Measurements from ENCODE around the gene IL1RAPL2. TPM values are rescaled to one million over a fixed set of nuclear protein-coding genes. Genes with fewer than 3 reads are reported as not detected.

IL1RAPL2 gene
- total and polyA plus RNA-seq, 2 of the 4 experiments (the other 2 are of a cell fraction): 0.03 TPM; not detected in 1

GRCh38 chrX:105647749-105648148 is 1081.8 kb downstream of the IL1RAPL2 start:
- TF ChIP-seq CEBPB (IDR thresholded peaks at IDR 0.05; ENCODE audit: low read depth, low read length) (no peak), MAFK (IDR thresholded peaks at IDR 0.05; ENCODE audit: low read depth, low read length) (no peak), MAZ (IDR thresholded peaks at IDR 0.05; ENCODE audit: borderline replicate concordance, low read depth, low read length) (no peak), FOS (IDR thresholded peaks at IDR 0.05; ENCODE audit: low read depth, low read length) (no peak), SMC3 (IDR thresholded peaks at IDR 0.05; ENCODE audit: low read depth, low read length) (no peak), ELK1 (IDR thresholded peaks at IDR 0.05; ENCODE audit: borderline replicate concordance, low read depth, low read length) (no peak), CHD1 (IDR thresholded peaks at IDR 0.05; ENCODE audit: low read depth, low read length) (no peak), RCOR1 (IDR thresholded peaks at IDR 0.05; ENCODE audit: insufficient replicate concordance, low read length) (no peak), BHLHE40 (IDR thresholded peaks at IDR 0.05; ENCODE audit: low read depth, low read length) (no peak), NFE2L2 (IDR thresholded peaks at IDR 0.05; ENCODE audit: low read depth, low read length) (no peak), CTCF (conservative IDR thresholded peaks at IDR 0.05; ENCODE audit: low read depth, low read length) (no peak), POLR2A (IDR thresholded peaks at IDR 0.05; ENCODE audit: low read depth, low read length) (no peak)

More at GRCh38 chrX:105647749-105648148, 1081.8 kb downstream of the IL1RAPL2 start:
- Histone ChIP-seq H3K4ac (ENCODE audit: low read depth, low read length) (no peak overlapping the region), H3K79me1 (ENCODE audit: low read depth in 1 of 2, low read length in 2 of 2) (no peaks in the 10 kb centered on the region), H4K91ac (ENCODE audit: insufficient read depth, low read depth, low read length) (no peak overlapping the region), H3K4me2 (ENCODE audit: low read depth, low read length) (no peak overlapping the region), H3K36me3 (ENCODE audit: control insufficient read depth, insufficient read depth, low read length) (no peaks in the 10 kb centered on the region), H2AK5ac (ENCODE audit: low read depth, low read length) (no peak overlapping the region), H3K27me3 (ENCODE audit: control insufficient read depth, insufficient read depth, low read length) (no peaks in the 10 kb centered on the region), H2BK15ac (ENCODE audit: low read depth, low read length) (no peak overlapping the region), H3K9me3 (ENCODE audit: control insufficient read depth, insufficient read depth, low read length) (peaks cover 1% of the 10 kb centered on the region; the same call in 1 of the 2 replicates), H3K9me1 (ENCODE audit: insufficient read depth, low read length) (no peaks in the 10 kb centered on the region), H4K5ac (ENCODE audit: low read depth, low read length) (no peak overlapping the region), H3K56ac (ENCODE audit: extremely low read depth, insufficient read depth, low read length) (no peak overlapping the region), H2AFZ (replicated peaks; ENCODE audit: low read length, poor library complexity) (no peak overlapping the region), H4K20me1 (ENCODE audit: insufficient read depth, low read length) (no peaks in the 10 kb centered on the region), H3K4me1 (ENCODE audit: control insufficient read depth, insufficient read depth, low read length) (no peaks in the 10 kb centered on the region), H3K14ac (replicated peaks; ENCODE audit: low read depth, low read length) (no peak overlapping the region), H3K23ac (ENCODE audit: low read depth, low read length) (no peak overlapping the region), H2BK5ac (ENCODE audit: low read depth, low read length, poor library complexity, severe bottlenecking) (no peak overlapping the region), H4K8ac (ENCODE audit: low read depth in 2 of 2, low read length in 2 of 2) (no peak overlapping the region), H3K9ac (ENCODE audit: low read depth, low read length) (no peak overlapping the region), H2BK20ac (ENCODE audit: low read depth, low read length) (no peak overlapping the region), H3K18ac (ENCODE audit: low read depth, low read length) (no peak overlapping the region), H3K4me3 (ENCODE audit: insufficient read depth, low read depth, low read length) (no peak overlapping the region), H2AK9ac (replicated peaks; ENCODE audit: low read depth, low read length, poor library complexity) (no peak overlapping the region), H2BK120ac (ENCODE audit: low read depth, low read length) (no peak overlapping the region), H3K27ac (ENCODE audit: insufficient read depth, low read length) (no peak overlapping the region)
- intact Hi-C loops (cut with micrococcal nuclease) (no loop called here), in situ Hi-C loops (cut with MboI; ENCODE audit: low sequenced_read_pairs) (no loop called here), dilution Hi-C loops (cut with HindIII; ENCODE audit: low sequenced_read_pairs, unreplicated experiment) (no loop called here)
- DNase-seq: no peak
- no TSS peak for BruUV-seq (replicated peaks)
- ATAC-seq (ENCODE audit: low read depth): no peak
- ChIA-PET CTCF (no interaction called here), POLR2A (ENCODE audit: unreplicated experiment) (no interaction called here)
- WGBS, 2 experiments (ENCODE audit: extremely low coverage in 2 of 2, insufficient read length in 1 of 2): no CpG with 5 or more reads among the region's 2 CpGs
